ENCODE results near the gene TNFRSF25.
A peak's percentile ranks its signal among the peaks of the same experiment; 100 is the strongest.
"Not testable (repeated sequence)": the region's sequence is repeated elsewhere in the genome, so short reads cannot be mapped to it uniquely, and the experiment has no call there.

The TNFRSF25 gene

DNA sequence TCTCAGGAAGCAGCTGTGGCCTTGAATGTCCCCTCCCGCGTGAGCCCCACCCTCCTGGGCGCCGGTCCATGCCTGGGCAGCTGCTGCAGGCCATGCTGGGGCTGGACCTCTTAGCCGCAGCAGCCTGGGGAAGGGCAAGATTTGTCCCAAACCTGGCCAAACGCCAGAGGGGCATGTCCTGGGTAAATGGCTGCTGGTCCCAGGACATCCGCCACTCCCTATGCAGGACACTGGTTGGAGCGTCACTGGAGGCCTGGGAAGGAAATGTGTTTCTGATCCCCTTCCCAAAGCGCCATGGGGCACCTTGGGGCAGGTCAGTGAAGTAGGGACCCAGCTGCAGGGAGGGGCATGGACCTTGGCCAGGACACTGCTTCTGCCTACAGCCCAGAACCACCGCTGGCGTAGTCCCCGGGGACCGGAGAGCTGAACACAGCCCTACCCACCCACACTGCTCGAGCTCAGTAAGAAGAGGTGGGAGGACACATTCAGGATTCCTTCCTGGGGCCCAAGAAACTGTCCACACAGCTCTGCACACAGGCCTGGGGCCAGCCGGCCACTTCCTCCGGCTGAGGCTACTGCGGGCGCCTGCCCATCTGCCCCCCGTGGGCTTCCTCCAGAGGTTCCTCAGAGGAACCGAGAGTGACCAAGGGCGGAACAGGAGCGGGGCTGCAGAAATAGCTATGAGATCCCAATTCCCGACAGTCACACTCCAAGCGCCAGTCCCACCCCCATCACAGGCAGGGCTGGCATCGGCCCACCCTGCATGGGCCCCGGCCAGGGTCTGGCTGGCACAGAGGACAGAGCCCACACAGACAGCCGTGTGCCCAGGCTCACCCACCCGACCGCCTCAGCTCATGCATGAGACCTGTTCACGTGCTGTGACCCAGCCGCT, 36.3 kb upstream of the TNFRSF25 start:
- no peak for DNase-seq (ENCODE audit: low read depth in 2 of 2, low spot score in 1 of 2)

DNA sequence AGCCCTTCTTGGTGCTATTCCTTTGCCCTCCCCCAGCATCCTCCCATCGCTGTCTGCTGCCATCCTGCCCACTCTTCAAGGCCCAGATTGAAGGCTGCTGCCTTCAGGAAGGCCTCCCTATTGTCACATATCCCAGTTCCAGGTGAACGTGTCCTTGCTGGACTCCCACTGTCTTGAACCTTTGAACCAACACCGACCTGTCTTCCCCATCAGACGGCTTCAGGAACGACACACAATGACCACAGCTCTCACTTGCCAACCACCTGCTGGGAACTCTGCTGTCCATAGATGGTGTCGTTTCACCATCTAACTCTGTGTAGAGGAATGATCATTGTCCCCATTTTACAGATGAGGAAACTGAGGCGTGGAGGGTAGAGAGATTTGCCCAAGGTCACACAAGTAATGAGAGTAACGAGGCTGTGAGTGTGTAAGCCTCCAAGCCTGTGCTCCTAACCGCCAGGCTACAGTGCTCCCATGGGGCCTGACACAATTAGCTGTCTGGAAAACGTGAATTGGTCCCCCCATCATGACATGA, 35.4 kb upstream of the TNFRSF25 start:
- DNase-seq (ENCODE audit: low read depth in 2 of 2, low spot score in 1 of 2), result no peak

GRCh38 chr1:6500544-6501278, 34.7 kb upstream of the TNFRSF25 start:
- DNase-seq (ENCODE audit: low read depth in 2 of 2, low spot score in 1 of 2), result no peak

GRCh38 chr1:6499296-6499695, 33.3 kb upstream of the TNFRSF25 start:
- no peak for DNase-seq (ENCODE audit: low read depth in 2 of 2, low spot score in 1 of 2)

GRCh38 chr1:6498576-6499111, 32.7 kb upstream of the TNFRSF25 start:
- DNase-seq (ENCODE audit: low read depth in 2 of 2, low spot score in 1 of 2), result no peak

GRCh38 chr1:6497867-6498575, 32.0 kb upstream of the TNFRSF25 start:
- DNase-seq (ENCODE audit: low read depth in 2 of 2, low spot score in 1 of 2), result no peak

- DNase-seq (ENCODE audit: low read depth in 2 of 2, low spot score in 1 of 2), result peak in 1 of 2 donors; percentile 18
These were observed 31.4 kb upstream of the TNFRSF25 start for GRCh38 chr1:6497215-6497866.

DNA sequence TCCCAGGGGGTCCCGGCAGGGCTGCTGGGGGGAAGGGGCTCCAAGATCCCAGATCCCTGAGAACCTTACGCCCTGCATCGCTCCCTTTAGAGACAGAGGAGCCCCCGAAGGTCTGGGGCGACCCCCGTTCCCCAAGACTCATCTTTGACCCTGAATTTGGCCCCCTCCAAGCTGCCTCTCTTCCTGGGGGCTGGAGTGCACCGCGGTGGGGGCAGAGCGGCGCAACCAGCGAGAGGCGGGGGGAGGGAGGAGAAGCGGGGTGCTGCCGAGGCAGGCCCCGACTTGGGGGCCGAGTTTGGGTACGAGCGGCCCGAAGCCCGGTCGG, 30.9 kb upstream of the TNFRSF25 start:
- no peak for DNase-seq (ENCODE audit: low read depth in 2 of 2, low spot score in 1 of 2)

- DNase-seq (ENCODE audit: low read depth in 2 of 2, low spot score in 1 of 2), result no peak
These were observed 30.4 kb upstream of the TNFRSF25 start for GRCh38 chr1:6496365-6496721.

DNA sequence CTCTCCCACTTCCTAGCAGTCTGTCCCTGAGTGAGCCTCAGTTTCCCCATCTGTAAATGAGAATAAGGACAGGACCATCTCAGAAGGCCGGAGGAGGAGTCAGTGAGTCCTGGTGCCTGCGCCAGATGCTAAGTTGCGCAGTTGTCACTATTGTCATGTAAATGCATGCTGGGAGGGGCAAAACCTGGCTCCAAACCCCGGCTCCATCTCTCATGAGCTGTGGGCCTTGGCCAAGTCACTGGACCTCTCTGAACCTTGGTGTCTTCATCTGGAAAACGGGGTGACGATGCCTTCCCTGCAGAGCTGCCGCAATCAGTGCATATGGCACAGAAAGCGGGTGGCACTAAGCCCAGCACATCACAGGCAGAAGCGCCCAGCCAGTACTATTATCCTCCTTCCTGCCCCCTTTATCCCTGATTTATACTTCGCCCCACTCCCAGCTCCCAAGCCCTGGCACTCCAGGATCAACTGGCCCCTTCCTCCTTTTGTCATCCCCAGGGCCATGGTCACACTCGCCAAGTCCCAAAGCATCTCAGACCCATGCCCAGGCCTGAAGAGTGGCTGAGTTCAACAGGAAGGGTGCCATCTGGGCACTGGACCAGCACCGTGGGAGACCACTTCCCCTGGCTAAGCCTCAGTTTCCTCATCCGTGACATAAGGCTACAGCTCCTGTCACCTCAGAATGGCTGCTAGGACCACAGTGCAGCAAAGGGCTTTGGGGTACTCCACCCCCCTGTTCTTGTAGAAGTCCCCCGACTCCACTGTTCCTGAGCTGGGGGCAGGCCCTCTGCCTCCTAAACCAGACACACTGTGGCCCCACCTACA, 29.8 kb upstream of the TNFRSF25 start:
- no peak for DNase-seq (ENCODE audit: low read depth in 2 of 2, low spot score in 1 of 2)

DNA sequence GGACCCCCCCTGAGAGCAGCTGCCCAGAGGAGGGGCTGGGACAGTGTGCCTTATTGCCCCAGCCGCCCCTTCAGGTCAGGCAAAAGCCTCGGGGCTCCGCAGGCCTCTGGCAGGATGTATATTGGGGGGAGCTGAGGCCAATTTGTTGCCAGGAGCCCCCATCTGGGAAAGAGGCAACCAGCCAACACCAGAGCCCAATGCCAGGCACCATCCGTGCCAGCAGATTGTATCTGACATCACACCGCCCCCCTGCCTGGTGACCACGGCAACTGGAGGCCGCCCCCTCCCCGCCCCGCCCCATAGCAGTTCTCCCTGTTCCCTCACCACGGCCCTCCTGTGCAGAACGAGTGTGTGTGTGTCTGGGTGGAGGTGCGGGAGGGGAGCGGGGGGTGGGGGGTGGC, 29.1 kb upstream of the TNFRSF25 start:
- DNase-seq (ENCODE audit: low read depth in 2 of 2, low spot score in 1 of 2), result no peak

DNA sequence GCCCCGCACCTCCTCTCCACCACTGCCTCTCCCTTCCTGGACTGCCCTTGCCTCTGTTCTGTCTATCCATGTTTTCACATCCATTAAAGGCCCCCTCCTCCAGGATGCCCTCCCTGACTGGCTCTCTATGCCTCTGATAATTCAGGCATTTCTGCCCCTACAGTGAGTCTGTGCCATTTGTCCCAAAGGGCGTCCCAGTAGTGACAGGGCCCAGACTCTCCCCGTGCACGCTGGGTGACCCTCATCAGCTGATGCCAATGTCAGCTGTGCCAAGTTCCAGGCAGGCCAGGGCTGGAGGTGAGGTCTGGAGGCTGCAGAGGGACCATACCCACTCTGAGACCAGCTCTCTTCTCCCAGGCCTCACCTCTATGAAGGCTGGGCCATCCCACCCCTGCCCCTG, 28.7 kb upstream of the TNFRSF25 start:
- no peak for DNase-seq (ENCODE audit: low read depth in 2 of 2, low spot score in 1 of 2)

DNA sequence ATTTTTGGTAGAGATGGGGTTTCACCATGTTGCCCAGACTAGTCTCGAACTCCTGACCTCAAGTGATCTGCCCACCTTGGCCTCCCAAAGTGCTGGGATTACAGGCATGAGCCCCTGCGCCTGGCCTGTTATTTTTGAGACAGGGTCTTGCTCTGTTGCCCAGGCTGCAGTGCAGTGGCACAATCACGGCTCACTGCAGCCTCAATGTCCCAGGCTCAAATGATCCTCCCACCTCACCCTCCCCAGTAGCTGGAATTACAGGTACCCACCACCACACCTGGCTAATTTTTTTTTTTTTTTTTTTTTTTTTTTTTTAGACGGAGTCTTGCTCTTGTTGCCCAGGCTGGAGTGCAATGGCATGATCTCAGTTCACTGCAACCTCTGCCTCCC, 27.9 kb upstream of the TNFRSF25 start:
- not testable (repeated sequence) for DNase-seq (ENCODE audit: low read depth in 2 of 2, low spot score in 1 of 2)

DNA sequence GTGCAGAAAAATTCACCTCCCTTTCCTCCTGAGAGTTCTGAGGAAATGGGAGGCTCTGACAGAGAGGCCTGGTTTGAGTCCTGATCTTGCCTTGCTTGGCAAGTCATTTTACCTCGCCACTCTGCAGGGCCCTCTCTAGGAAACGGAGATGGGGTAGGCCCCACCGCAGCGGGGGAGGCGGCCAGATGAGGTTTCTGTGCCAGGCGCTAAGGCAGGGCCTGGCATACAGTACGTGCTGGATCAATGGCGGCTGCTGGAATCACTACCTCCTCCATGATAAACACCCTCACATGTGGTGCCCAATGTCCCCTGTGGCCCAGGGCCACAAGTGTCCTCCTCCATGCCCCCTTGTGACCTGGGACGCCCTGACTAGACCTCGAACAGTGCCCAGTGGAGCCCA, 26.0 kb upstream of the TNFRSF25 start:
- DNase-seq (ENCODE audit: low read depth in 2 of 2, low spot score in 1 of 2), result no peak

GRCh38 chr1:6491480-6491962, 25.5 kb upstream of the TNFRSF25 start, which contains the start of gene PLEKHG5:
Gene PLEKHG5 (minus strand): TSS chr1:6491667. CDS start chr1:6477571, 14,096 bp downstream.
- no peak for DNase-seq (ENCODE audit: low read depth in 2 of 2, low spot score in 1 of 2)

DNA sequence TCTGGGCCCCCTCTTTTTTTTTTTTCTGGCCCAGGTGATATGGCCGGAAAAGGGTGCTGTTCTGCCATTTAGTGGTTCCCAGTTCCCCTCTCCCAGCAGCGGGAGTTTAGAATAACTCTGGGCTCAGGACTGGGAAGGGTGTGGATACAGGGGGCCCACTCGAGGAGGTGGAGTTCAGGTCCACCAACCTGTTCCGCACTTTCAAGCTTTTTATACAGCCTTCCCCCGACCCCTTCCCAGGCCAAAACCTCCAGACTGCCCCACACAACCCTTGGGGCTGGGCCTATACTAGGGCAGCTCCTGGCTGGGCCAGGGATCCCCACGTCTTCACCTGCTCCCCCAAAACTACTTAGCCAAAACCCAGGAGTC, 25.1 kb upstream of the TNFRSF25 start:
- DNase-seq (ENCODE audit: low read depth in 2 of 2, low spot score in 1 of 2), result no peak

- DNase-seq (ENCODE audit: low read depth in 2 of 2, low spot score in 1 of 2), result peak in 1 of 2 donors; percentile 9
These were observed 24.5 kb upstream of the TNFRSF25 start for GRCh38 chr1:6490181-6491080.

DNA sequence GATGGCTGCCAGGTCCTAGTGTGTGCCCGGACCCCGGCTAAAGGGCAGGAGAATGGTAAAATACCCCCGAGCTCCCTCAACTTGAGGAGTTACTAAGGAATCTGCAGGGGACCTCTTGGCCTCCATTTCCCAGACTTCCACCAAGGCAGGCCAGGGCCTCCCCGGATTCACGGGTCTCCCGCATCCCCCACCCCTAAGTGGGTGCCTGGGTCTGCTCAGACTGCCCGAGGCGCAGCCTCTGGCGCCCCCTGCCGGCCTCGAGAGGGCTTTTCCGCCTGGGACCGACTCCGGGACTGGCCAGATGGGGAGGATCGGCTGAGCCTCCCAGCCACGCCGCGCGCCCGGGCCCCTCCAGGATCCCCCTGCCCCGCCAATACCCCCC, 23.8 kb upstream of the TNFRSF25 start:
- peak; percentile 40 to 43 for DNase-seq (ENCODE audit: low read depth in 2 of 2, low spot score in 1 of 2)

DNA sequence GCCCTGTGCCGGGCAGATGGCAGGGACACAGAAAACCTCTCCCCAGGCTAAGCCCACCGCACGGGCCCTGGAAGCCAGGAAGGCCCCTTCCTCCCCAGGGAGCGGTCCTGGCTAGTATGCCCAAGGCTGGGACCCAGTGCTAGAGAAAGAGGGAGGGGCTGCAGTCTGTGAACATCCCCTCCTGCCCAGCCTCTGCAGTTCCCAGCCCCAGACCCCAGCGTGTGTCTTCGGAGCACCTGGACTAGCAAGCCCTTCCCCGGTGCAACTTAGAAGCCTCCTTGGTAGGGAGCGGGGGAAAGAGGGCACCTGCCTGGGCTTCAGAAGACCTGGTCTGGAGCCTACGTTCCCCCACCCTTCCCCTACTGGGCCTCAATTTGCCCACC, 23.4 kb upstream of the TNFRSF25 start:
- no peak for DNase-seq (ENCODE audit: low read depth in 2 of 2, low spot score in 1 of 2)

All from stimulated activated CD8-positive, alpha-beta memory T cell treated with anti-CD3 and anti-CD28 coated beads, Interleukin-4, amount 100 ng/mL, for 1 hour (primary cell).